Endothelial cell (in vitro differentiated cells): ENCODE measurements around the gene DLL1. TPM values are rescaled to one million over a fixed set of nuclear protein-coding genes. Genes with fewer than 3 reads are reported as not detected.
A peak's percentile ranks its signal among the peaks of the same experiment; 100 is the strongest.

Experiments
- DNase-seq: peaks from one replicate; pipeline ENCODE4 v3.0.0; 2021; ENCODE audit warnings: low spot score
- H3K27ac Mint-ChIP-seq: one replicate; pipeline ENCODE4 v1.8.0; 2021; ENCODE audit warnings: mixed read lengths, inconsistent platforms; ENCODE audit not compliant: unreplicated experiment
- H3K27me3 Mint-ChIP-seq: one replicate; pipeline ENCODE4 v1.8.0; 2021; ENCODE audit warnings: mild to moderate bottlenecking, moderate library complexity, mixed read lengths, inconsistent platforms; ENCODE audit not compliant: unreplicated experiment
- H3K36me3 Mint-ChIP-seq: one replicate; pipeline ENCODE4 v1.8.0; 2021; ENCODE audit warnings: mild to moderate bottlenecking, low read depth, mixed read lengths, inconsistent platforms; ENCODE audit not compliant: unreplicated experiment
- H3K4me1 Mint-ChIP-seq: one replicate; pipeline ENCODE4 v1.8.0; 2021; ENCODE audit warnings: mild to moderate bottlenecking, mixed read lengths, inconsistent platforms; ENCODE audit not compliant: unreplicated experiment
- H3K4me3 Mint-ChIP-seq: one replicate; pipeline ENCODE4 v1.8.0; 2021; ENCODE audit warnings: mild to moderate bottlenecking, mixed read lengths, inconsistent platforms; ENCODE audit not compliant: unreplicated experiment
- H3K9me3 Mint-ChIP-seq: one replicate; pipeline ENCODE4 v1.8.0; 2021; ENCODE audit warnings: mixed read lengths, inconsistent platforms; ENCODE audit not compliant: unreplicated experiment
- total RNA-seq: library from RNA; stranded (reverse); fragmentation: NEBNext Ultra II Directional; extraction: Animal tissue kit (Norgen Biotek cat#: 25700); gene quantifications from one replicate; pipeline ENCODE4 v1.2.1, GENCODE V29; 2021; ENCODE audit not compliant: unreplicated experiment
- TF ChIP-seq, protein P1 (sequence below): fragments of 200-600 bp; sonication (generic); IDR thresholded peaks from one replicate; pipeline ENCODE4 v1.5.0; 2021; ENCODE audit warnings: antibody characterized with exemption; ENCODE audit not compliant: unreplicated experiment

The DLL1 gene
- total RNA-seq, 1 donor from 2014 or later, result 59.5 TPM

DNA sequence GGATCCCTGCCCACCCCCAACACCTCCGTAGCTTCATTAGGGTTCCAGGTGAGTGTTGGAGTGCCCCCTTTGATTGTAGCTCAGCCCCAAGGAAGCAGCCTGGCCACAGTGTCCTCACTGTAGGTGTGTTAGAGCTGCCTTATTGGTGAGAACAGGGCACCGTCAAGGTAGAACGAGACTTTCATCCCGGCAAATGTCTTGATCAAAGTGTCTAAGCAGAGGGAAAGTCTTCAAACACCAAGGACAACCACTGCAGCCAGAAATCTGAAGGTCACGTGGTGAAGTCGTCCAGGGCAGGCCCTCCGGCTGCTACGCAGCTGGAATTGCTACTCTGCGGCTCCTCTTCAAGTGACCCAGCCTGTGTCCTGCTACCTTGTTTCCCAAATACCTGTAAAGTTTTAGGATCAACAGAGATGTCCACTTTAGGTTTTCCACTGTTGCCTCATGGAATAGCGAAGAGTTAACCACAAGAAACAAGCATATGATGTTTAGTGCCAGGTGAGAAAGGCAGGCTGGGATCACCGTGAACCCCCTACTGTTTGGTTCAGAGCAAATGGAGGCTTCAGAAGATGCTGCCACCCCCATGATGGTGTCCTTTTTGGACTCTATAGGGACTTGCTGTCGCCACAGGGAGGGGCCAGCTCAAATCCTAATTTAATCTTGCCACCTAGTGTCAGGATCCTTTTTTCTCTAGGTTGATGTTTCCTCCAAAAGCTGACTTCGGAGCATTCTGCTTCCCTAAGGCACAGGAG is 1.7 kb upstream of the DLL1 start:
- H3K9me3 Mint-ChIP-seq, result no peaks in the 10 kb centered on the region
- peaks cover 33% of the 10 kb centered on the region for H3K27me3 Mint-ChIP-seq
- H3K4me1 Mint-ChIP-seq, result peaks cover 44% of the 10 kb centered on the region

DNA sequence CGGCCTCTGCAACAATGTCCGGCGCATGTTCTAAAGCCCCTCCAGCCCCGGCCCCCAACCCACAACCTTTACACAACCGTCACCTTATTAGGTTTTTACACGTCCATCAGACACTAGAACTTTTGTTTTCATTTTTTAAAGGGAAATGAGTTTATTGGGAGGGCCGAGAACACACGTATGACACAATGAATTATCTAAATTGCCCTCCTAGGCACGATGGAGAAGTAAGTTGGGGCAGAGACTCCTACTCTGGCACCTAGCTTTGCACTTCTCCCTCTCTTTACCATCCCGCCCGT is 1.2 kb upstream of the DLL1 start:
- no peaks in the 10 kb centered on the region for H3K9me3 Mint-ChIP-seq
- H3K27ac Mint-ChIP-seq, result peak overlapping the region; percentile 26

More for the DNA sequence above, 1.7 kb upstream of the DLL1 start:
- H3K36me3 Mint-ChIP-seq, result peaks cover 14% of the 10 kb centered on the region
- peak overlapping the region; percentile 94 for H3K4me3 Mint-ChIP-seq
- TF ChIP-seq, protein P1, sequence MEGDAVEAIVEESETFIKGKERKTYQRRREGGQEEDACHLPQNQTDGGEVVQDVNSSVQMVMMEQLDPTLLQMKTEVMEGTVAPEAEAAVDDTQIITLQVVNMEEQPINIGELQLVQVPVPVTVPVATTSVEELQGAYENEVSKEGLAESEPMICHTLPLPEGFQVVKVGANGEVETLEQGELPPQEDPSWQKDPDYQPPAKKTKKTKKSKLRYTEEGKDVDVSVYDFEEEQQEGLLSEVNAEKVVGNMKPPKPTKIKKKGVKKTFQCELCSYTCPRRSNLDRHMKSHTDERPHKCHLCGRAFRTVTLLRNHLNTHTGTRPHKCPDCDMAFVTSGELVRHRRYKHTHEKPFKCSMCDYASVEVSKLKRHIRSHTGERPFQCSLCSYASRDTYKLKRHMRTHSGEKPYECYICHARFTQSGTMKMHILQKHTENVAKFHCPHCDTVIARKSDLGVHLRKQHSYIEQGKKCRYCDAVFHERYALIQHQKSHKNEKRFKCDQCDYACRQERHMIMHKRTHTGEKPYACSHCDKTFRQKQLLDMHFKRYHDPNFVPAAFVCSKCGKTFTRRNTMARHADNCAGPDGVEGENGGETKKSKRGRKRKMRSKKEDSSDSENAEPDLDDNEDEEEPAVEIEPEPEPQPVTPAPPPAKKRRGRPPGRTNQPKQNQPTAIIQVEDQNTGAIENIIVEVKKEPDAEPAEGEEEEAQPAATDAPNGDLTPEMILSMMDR, result no peak
- no peak overlapping the region for H3K27ac Mint-ChIP-seq
- no peak for DNase-seq

DNA sequence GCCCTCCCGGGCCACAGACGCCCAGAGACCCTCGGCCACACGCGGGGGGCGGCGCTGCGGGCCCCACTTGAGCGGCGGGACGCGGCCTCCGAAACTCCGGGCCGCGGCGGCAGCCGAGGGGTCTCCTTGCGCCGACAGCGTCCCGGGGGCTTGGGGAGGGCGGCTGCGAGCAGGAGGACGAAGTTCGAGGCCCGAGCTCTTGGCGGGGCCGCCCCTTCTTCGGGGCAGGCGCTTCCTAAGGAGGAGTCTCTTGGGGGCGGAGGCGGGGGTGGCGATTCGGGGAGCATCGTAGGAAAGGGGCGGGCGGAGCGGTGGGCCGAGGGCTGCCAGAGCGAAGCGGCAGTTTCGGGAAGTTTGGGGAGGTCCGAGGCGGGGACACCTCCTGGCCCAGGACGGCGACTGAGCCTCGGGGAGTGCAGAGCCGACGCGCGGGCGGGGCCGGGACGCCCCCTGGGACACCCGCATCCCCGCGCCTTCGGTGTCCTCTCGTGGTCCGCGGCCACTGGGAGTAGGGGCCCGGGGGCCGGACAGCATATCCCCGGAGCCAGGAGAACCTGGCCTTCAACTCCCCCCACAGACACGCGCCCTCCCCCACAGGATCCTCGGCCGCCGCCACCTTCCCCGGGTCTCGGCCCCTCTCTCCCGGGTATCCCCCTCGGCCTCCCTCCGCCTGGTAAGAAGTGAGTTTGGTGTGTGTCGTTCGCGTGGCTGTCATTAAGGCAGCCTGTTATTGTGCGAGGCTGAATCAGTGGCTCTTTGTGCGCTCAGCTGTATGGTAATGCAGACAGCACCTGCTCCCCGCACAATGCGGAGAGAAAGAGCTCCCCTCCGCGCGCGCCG is 613 bp upstream of the DLL1 start:
- TF ChIP-seq, protein P1, result no peak
- Mint-ChIP-seq H3K9me3 (no peaks in the 10 kb centered on the region), H3K4me1 (peaks cover 47% of the 10 kb centered on the region), H3K4me3 (peak overlapping the region; percentile 96), H3K27ac (peak overlapping the region; percentile 26), H3K27me3 (peaks cover 38% of the 10 kb centered on the region), H3K36me3 (peaks cover 22% of the 10 kb centered on the region)
- peak; percentile 69 for DNase-seq

More for the DNA sequence above, 1.2 kb upstream of the DLL1 start:
- H3K36me3 Mint-ChIP-seq, result peaks cover 16% of the 10 kb centered on the region
- H3K4me1 Mint-ChIP-seq, result peaks cover 43% of the 10 kb centered on the region
- DNase-seq, result no peak
- H3K27me3 Mint-ChIP-seq, result peaks cover 33% of the 10 kb centered on the region
- peak overlapping the region; percentile 94 for H3K4me3 Mint-ChIP-seq
- TF ChIP-seq, protein P1, result no peak

DNA sequence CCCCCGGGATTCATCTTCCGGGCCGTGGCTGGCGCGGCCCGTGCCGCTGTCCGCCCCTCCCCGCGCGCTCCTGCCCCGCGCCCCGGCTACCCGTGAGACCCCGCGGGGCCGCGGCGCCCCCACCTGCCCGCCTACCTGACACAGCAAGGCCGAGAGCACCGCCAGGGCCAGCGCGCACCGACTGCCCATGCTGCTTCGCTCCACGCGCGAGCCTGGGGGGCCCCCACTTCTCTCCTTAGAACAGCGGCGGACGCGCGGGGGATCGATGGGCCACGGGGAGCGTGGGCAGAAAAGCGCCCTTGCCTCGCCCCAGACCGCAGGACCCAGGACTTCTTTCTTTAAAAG is 955 bp downstream of the DLL1 start:
- Mint-ChIP-seq H3K27me3 (peaks cover 37% of the 10 kb centered on the region), H3K27ac (no peak overlapping the region), H3K4me1 (peaks cover 59% of the 10 kb centered on the region), H3K36me3 (peaks cover 34% of the 10 kb centered on the region), H3K4me3 (peak overlapping the region; percentile 96), H3K9me3 (no peaks in the 10 kb centered on the region)
- DNase-seq, result no peak
- TF ChIP-seq, protein P1, result no peak
